ENCODE data around the gene SLCO1B1. TPM values are rescaled to one million over a fixed set of nuclear protein-coding genes. Genes with fewer than 3 reads are reported as not detected.
"Not testable (repeated sequence)": the region's sequence is repeated elsewhere in the genome, so short reads cannot be mapped to it uniquely, and the experiment has no call there.

The SLCO1B1 gene
- total RNA-seq, 2 donors from 2014 or later = not detected

DNA sequence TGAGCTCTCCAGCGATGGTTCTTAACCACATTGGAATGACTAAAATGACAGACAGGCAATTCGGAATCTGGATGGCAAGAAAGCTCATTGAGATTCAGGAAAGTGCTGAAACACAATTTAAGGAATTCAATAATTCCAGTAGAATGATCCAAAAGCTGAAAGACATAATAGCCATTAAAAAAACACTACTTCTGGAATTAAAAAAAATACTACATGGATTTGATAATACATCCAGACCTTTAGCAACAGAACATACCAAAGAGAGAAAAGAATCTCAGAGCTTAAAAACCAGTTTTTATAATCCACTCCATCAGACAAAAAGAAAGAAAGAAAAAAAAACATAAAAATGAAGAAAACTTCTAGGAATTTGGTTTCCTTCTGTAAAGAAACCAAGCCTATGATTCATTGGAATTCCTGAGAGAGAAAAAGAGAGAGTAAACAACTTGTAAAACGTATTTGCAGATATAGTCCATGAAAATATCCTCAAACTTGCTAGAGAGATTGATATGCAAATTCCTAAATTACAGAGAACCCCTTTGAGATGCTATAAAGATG is 52.8 kb downstream of the SLCO1B1 start:
- Histone ChIP-seq H3K4me3 (no peak overlapping the region), H3K27me3 (replicated peaks; ENCODE audit: insufficient read depth) (no peaks in the 10 kb centered on the region), H3K4me1 (ENCODE audit: control insufficient read depth in 1 of 2, low read depth in 2 of 2) (no peaks in the 10 kb centered on the region), H3K9me3 (no peaks in the 10 kb centered on the region), H3K36me3 (no peaks in the 10 kb centered on the region), H3K27ac (no peak overlapping the region)
- DNase-seq (ENCODE audit: low spot score) (no peak), ATAC-seq (ENCODE audit: insufficient number of reproducible peaks, low FRiP score, low read depth) (no peak)
- TF ChIP-seq, protein P1, sequence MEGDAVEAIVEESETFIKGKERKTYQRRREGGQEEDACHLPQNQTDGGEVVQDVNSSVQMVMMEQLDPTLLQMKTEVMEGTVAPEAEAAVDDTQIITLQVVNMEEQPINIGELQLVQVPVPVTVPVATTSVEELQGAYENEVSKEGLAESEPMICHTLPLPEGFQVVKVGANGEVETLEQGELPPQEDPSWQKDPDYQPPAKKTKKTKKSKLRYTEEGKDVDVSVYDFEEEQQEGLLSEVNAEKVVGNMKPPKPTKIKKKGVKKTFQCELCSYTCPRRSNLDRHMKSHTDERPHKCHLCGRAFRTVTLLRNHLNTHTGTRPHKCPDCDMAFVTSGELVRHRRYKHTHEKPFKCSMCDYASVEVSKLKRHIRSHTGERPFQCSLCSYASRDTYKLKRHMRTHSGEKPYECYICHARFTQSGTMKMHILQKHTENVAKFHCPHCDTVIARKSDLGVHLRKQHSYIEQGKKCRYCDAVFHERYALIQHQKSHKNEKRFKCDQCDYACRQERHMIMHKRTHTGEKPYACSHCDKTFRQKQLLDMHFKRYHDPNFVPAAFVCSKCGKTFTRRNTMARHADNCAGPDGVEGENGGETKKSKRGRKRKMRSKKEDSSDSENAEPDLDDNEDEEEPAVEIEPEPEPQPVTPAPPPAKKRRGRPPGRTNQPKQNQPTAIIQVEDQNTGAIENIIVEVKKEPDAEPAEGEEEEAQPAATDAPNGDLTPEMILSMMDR (IDR thresholded peaks at IDR 0.05) = no peak

DNA sequence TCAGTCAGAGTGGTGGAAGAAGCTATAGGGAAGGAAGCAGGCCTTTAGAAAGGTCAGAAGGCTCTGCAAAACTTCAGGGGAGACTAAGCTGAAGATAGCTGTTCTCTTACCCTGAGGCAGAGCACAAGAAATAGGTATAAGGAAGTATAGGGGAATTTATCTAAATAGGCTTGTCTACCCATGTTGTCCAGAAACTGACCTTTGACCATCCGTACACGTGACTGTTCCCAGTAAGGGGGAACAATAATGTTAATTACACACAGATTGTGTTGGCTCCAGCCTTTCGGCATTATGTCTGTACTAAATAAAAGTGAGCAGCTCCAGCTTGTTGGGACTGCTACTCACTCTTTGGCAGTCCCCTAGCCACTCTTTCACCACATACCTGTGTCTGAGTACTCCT is 59.0 kb downstream of the SLCO1B1 start:
- Histone ChIP-seq H3K36me3 (no peaks in the 10 kb centered on the region), H3K9me3 (no peaks in the 10 kb centered on the region), H3K27ac (no peak overlapping the region), H3K4me1 (ENCODE audit: control insufficient read depth in 1 of 2, low read depth in 2 of 2) (no peaks in the 10 kb centered on the region), H3K4me3 (no peak overlapping the region), H3K27me3 (replicated peaks; ENCODE audit: insufficient read depth) (no peaks in the 10 kb centered on the region)
- DNase-seq (ENCODE audit: low spot score) (no peak), ATAC-seq (ENCODE audit: insufficient number of reproducible peaks, low FRiP score, low read depth) (no peak)
- TF ChIP-seq, protein P1 (IDR thresholded peaks at IDR 0.05) = no peak

DNA sequence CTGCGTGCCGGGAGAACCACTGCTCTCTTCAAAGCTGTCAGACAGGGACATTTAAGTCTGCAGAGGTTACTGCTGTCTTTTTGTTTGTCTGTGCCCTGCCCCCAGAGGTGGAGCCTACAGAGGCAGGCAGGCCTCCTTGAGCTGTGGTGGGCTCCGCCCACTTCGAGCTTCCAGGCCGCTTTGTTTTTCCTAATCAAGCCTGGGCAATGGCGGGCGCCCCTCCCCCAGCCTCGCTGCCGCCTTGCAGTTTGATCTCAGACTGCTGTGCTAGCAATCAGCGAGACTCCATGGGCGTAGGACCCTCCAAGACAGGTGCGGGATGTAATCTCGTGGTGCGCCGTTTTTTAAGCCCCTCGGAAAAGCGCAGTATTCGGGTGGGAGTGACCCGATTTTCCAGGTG is 83.4 kb downstream of the SLCO1B1 start:
- not testable (repeated sequence) for H3K9me3 ChIP-seq; H3K4me3 ChIP-seq; DNase-seq (ENCODE audit: low spot score); ATAC-seq (ENCODE audit: insufficient number of reproducible peaks, low FRiP score, low read depth); H3K27ac ChIP-seq; H3K27me3 ChIP-seq (replicated peaks; ENCODE audit: insufficient read depth); H3K4me1 ChIP-seq (ENCODE audit: control insufficient read depth in 1 of 2, low read depth in 2 of 2); H3K36me3 ChIP-seq

DNA sequence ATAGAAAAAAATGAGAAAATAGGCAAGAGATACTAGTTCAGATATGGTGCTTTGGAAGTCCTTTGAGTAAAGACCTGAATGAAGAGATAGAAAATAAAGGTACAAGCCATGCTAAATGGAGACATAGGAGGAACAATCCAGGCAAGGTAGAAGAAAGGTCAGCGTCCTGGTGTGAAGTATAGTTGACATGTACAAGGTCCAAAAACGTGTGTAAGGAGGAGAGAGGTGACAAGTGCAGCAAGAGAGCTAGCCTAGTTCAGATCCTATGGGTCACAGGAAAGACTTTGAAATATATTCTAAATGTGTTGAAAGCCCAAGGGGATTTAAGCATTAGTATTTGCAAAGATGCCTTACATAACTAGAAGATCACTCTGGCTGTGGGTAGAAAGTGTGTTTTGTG is 88.2 kb downstream of the SLCO1B1 start:
- H3K27ac ChIP-seq = no peak overlapping the region
- H3K27me3 ChIP-seq (replicated peaks; ENCODE audit: insufficient read depth) = no peaks in the 10 kb centered on the region
- ATAC-seq (ENCODE audit: insufficient number of reproducible peaks, low FRiP score, low read depth) (no peak), DNase-seq (ENCODE audit: low spot score) (no peak)
- H3K36me3 ChIP-seq = no peaks in the 10 kb centered on the region
- H3K9me3 ChIP-seq = no peaks in the 10 kb centered on the region
- no peaks in the 10 kb centered on the region for H3K4me1 ChIP-seq (ENCODE audit: control insufficient read depth in 1 of 2, low read depth in 2 of 2)
- TF ChIP-seq, protein P1 (IDR thresholded peaks at IDR 0.05) = no peak
- no peak overlapping the region for H3K4me3 ChIP-seq

DNA sequence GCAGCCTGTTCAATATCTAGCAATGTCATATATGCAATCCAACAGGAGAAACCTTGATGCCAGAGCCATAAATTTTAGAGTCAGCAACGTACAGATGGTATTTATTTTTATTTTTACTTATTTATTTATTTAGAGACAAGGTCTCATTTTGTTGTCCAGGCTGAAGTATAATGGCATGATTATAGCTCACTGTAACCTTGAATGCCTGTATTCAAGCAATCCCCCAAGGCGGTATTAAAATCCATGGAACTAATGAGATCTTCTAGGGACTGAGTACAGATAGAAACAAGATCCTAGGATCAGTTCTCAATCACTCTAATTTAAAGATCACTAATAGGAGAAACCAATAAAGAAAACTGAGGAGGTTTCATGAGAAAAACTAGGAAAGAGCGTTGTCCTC is 89.3 kb downstream of the SLCO1B1 start:
- H3K9me3 ChIP-seq = no peaks in the 10 kb centered on the region
- H3K36me3 ChIP-seq = no peaks in the 10 kb centered on the region
- TF ChIP-seq, protein P1 (IDR thresholded peaks at IDR 0.05) = no peak

DNA sequence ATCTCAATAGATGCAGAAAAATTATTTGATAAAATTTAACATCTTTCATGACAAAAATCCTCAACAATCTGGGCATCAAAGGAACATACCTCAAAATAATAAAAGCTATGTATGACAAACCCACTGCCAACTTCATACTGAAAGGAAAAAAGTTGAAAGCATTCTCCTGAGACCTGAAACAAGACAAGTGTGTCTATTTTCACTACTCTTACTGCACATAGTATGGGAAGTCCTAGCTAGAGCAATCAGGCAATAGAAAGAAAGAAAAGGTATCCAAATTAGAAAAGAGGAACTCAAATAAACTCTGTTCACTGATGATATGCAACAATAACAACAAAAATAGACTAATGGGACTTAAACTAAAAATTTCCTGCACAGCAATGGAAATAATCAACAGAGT is 90.1 kb downstream of the SLCO1B1 start:
- H3K4me1 ChIP-seq (ENCODE audit: control insufficient read depth in 1 of 2, low read depth in 2 of 2) = no peaks in the 10 kb centered on the region
- no peak overlapping the region for H3K4me3 ChIP-seq
- ATAC-seq (ENCODE audit: insufficient number of reproducible peaks, low FRiP score, low read depth) (no peak), DNase-seq (ENCODE audit: low spot score) (no peak)
- H3K27ac ChIP-seq = no peak overlapping the region
- no peaks in the 10 kb centered on the region for H3K9me3 ChIP-seq
- H3K36me3 ChIP-seq = no peaks in the 10 kb centered on the region
- H3K27me3 ChIP-seq (replicated peaks; ENCODE audit: insufficient read depth) = no peaks in the 10 kb centered on the region
- TF ChIP-seq, protein P1 (IDR thresholded peaks at IDR 0.05) = no peak

More for the DNA sequence above, 89.3 kb downstream of the SLCO1B1 start:
- Histone ChIP-seq H3K4me1 (ENCODE audit: control insufficient read depth in 1 of 2, low read depth in 2 of 2) (no peaks in the 10 kb centered on the region), H3K27me3 (replicated peaks; ENCODE audit: insufficient read depth) (no peaks in the 10 kb centered on the region), H3K27ac (no peak overlapping the region), H3K4me3 (no peak overlapping the region)
- no peak for ATAC-seq (ENCODE audit: insufficient number of reproducible peaks, low FRiP score, low read depth)
- DNase-seq (ENCODE audit: low spot score) = no peak
